Right forelimb (tissue), 1 donor: ENCODE measurements around the gene ATP2C2.

Experiments used
- DNase-seq: peaks from one replicate; pipeline ENCODE4 v3.0.0-alpha.2; 2018

Gene ATP2C2

DNA sequence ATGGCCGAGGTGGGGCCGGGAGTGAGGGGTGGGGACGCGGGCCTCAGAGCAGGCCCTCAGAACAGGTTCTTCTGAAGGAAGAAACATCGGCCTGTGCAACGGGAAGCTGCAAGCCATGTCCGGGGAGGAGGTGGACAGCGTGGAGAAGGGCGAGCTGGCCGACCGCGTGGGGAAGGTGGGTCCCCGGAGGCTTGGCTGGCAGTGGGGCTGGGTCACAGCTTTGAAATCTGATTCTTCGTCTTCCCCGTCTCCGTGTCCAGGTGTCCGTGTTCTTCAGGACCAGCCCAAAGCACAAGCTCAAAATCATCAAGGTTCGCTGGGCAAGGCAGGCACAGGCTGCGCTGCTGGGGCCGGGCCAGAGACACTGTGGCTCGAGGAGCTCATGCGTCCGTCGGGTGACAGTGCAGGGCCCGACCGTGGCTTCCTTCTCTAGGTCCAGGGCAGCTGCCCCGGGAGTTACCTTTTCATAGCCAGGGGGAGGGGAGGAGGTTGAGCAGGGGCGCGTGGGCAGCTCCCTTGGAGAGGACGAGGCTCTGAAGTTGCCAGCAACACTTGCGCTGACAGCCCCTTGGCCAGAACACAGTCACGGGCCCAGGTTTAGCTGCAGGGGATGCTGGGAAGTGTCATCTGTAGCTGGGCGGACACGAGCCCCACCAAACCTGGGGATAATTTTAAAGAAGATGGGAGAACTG, 84.9 kb downstream of the ATP2C2 start:
- no peak for DNase-seq

DNA sequence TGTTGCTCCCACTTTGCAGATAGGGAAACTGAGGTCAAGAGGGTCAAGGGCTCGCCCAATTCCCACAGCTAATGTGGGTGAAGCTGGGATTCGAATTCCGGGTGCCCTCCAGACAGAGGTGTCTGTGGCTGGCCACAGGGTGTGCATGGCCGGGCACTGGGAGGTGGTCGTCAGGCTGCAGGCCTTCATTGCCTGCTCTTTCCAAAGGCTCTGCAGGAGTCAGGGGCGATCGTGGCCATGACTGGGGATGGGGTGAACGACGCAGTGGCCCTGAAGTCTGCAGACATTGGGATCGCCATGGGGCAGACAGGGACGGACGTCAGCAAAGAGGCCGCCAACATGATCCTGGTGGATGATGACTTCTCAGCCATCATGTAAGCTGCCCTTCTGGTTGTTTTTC, 86.3 kb downstream of the ATP2C2 start:
- DNase-seq, result no peak

- no peak for DNase-seq
Measured at GRCh38 chr16:84455031-84455430, 86.7 kb downstream of the ATP2C2 start.

- DNase-seq, result no peak
Measured at GRCh38 chr16:84458606-84459532, 90.5 kb downstream of the ATP2C2 start.

GRCh38 chr16:84459533-84459894, 91.2 kb downstream of the ATP2C2 start:
- no peak for DNase-seq

- no peak for DNase-seq
Measured at GRCh38 chr16:84459941-84460405, 91.6 kb downstream of the ATP2C2 start.

DNA sequence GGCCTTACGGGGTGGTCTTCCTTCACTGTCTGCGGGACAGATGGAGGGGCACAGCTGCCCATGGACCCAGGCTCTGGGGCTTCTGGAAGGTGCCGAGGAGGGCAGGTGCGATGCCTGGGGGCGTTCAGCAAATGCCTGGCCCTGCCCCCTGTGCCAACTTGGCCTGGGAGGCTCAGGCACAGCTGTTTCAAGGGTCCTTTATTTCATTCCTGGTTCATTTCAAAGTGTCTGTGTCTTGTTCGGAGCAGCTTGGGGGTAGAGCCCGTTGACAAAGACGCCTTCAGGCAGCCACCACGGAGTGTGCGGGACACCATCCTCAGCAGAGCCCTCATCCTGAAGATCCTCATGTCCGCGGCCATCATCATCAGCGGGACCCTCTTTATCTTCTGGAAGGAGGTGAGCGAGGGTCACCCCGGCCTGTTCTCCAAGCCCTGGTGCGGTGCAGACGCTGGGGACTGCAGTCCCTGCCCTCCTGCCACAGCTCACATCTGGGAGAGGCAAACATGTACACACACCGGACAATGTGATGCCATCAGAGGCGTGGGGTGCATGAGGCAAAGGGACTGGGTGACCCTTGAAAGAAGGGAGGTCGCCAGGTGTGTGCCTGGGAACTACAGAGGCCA, 92.2 kb downstream of the ATP2C2 start:
- DNase-seq, result no peak

GRCh38 chr16:84461029-84461412, 92.7 kb downstream of the ATP2C2 start:
- DNase-seq, result no peak

- DNase-seq, result no peak
Measured at GRCh38 chr16:84461413-84462295, 93.3 kb downstream of the ATP2C2 start.

DNA sequence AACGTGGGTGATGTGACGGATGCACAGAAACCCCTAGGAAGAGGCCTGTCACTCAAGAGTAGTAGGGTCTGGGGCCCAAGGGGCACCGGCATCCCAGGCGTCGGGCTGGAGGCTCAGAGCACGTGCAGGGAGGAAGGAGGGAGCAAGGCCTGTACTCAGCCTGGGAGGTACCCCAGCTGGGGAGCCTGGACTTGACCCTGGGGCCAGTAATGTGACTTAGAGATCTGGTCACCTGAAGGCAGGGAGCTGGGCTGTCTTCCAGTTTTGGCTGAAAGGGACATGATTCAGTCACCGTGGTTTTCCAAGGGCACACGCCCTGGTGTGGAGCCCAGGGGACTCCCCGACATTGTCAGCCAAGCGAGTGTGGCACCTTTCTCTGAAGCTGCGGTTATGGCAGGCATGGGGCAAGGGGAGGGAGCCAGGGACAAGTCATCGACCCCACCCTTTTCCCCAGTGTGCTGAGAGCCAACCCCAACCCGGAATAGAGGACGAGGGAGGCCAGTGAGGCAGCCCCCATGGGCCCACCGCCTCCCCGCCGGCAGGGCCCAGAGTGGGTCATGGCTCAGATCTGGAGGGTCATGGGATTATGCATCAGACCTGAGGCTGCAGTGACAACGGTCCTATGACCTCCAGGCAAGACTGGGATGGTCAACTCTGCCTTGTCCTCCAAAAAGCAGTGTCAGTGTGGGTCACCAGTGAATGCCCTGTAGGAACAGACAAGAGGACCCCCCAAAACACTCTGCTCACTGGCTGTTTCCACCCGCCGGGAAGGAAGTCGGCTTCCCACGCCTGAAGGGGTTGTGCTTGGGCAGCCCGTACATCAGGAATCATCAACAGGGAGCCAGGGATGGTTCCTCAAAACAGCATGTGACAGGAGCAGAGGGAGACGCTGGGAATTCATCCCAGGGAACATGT, 94.2 kb downstream of the ATP2C2 start:
- DNase-seq, result no peak

GRCh38 chr16:84463221-84463620, 94.9 kb downstream of the ATP2C2 start:
- DNase-seq, result no peak

- DNase-seq, result no peak
Measured at GRCh38 chr16:84464116-84464515, 95.8 kb downstream of the ATP2C2 start.

GRCh38 chr16:84465154-84465553, 96.8 kb downstream of the ATP2C2 start:
- no peak for DNase-seq

DNA sequence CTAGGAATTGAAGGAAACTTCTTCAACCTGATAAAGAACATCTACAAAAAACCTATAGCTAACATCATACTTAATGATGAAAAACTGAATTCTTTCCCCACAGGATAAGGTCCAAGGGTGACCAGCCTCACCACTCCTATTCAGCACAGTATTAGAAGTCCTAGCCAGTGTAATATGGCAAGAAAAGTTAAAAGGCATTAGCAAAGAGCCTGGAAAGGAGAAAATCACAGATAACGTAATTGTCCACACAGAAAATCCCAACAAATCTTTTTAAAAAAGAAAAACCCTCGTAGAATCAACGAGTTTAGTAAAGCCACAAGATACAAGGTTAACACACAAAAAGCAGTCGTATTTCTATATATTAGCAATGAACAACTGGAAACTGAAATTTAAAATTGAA, 98.4 kb downstream of the ATP2C2 start:
- no peak for DNase-seq

GRCh38 chr16:84467256-84467655, 98.9 kb downstream of the ATP2C2 start:
- DNase-seq, result no peak

DNA sequence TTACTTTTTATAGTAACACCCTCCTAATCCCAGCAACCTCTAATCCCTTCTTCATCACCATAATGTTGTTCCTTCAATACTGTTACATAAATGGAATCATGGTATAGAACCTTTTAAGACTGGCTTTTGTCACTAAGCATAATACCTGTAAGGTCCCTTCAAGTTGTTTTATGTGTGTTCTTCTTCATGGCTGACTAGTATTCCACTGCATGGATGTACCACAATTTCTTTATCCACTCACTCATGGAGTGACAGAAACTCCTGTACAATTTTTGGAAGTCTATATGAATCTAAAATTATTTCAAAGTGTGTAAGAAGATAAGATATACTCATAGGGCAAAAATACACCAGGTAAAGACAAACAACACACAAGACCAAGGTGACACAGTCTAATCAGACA, 99.4 kb downstream of the ATP2C2 start:
- no peak for DNase-seq

GRCh38 chr16:84471316-84471715, 103.0 kb downstream of the ATP2C2 start:
- DNase-seq, result no peak

- DNase-seq, result no peak
Measured at GRCh38 chr16:84471966-84472365, 103.6 kb downstream of the ATP2C2 start.

- no peak for DNase-seq
Measured at GRCh38 chr16:84475643-84476240, 107.4 kb downstream of the ATP2C2 start.

DNA sequence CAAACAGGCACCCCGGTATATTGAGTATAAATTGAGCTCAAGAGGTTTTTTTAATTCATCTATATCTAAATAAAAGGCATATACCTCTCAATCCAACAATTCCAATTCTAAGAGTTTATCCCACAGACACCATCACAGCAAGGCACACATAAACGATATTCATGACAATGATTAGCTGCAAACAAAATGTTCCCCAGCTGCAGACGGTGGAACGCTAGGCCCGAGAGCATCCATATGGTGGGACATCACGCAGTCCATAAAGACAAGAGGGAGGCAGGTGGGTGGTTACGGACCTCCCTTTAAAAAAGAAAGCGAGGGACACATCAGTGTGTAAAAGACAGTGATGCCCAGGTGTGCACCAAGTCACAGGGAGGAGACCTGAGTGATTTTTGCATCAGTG, 108.1 kb downstream of the ATP2C2 start:
- no peak for DNase-seq

GRCh38 chr16:84477661-84478060, 109.3 kb downstream of the ATP2C2 start:
- no peak for DNase-seq
